Urothelium cell line (cell line): ENCODE data around the gene SMAP1.

Experiments
- DNase-seq: peaks from one replicate; pipeline ENCODE4 v3.0.0; 2011; ENCODE audit warnings: low spot score, mixed read lengths
- FAIRE-seq: peaks from 2 replicates; lab custom pipeline; 2011; peaks lifted over from hg19 to GRCh38; lab: Jason Lieb, UNC

The SMAP1 gene

GRCh38 chr6:70839286-70840266 lies 171.9 kb downstream of the SMAP1 start:
- DNase-seq (no peak), FAIRE-seq (no peak)

- DNase-seq (no peak), FAIRE-seq (no peak)
Observed at GRCh38 chr6:70841112-70841511, 173.4 kb downstream of the SMAP1 start.

GRCh38 chr6:70842541-70842940 lies 174.9 kb downstream of the SMAP1 start:
- DNase-seq (no peak), FAIRE-seq (no peak)

GRCh38 chr6:70843328-70843918 lies 175.7 kb downstream of the SMAP1 start:
- DNase-seq (no peak), FAIRE-seq (no peak)

- DNase-seq (no peak), FAIRE-seq (no peak)
Observed at GRCh38 chr6:70844301-70844700, 176.6 kb downstream of the SMAP1 start.

GRCh38 chr6:70846207-70846835 lies 178.6 kb downstream of the SMAP1 start:
- FAIRE-seq (no peak), DNase-seq (no peak)

GRCh38 chr6:70847106-70848084 lies 179.7 kb downstream of the SMAP1 start:
- FAIRE-seq, result no peak
- no peak for DNase-seq

GRCh38 chr6:70849348-70850069 lies 181.8 kb downstream of the SMAP1 start:
- DNase-seq, result no peak
- no peak for FAIRE-seq

GRCh38 chr6:70852667-70853246 lies 185.1 kb downstream of the SMAP1 start:
- FAIRE-seq (no peak), DNase-seq (no peak)

- no peak for DNase-seq
- FAIRE-seq, result no peak
Observed at GRCh38 chr6:70857387-70858077, 189.8 kb downstream of the SMAP1 start.

- DNase-seq, result no peak
- FAIRE-seq, result no peak
Observed at GRCh38 chr6:70860045-70860444, 192.4 kb downstream of the SMAP1 start.

- no peak for DNase-seq
- no peak for FAIRE-seq
Observed at GRCh38 chr6:70860920-70861319, 193.2 kb downstream of the SMAP1 start.

GRCh38 chr6:70863343-70863742 lies 195.7 kb downstream of the SMAP1 start:
- FAIRE-seq, result no peak
- DNase-seq, result no peak

GRCh38 chr6:70864401-70864800 lies 196.7 kb downstream of the SMAP1 start:
- no peak for DNase-seq
- FAIRE-seq, result no peak

GRCh38 chr6:70872469-70872868 lies 204.8 kb downstream of the SMAP1 start:
- FAIRE-seq (no peak), DNase-seq (no peak)

GRCh38 chr6:70874181-70874913 lies 206.7 kb downstream of the SMAP1 start:
- DNase-seq (no peak), FAIRE-seq (no peak)

- DNase-seq (no peak), FAIRE-seq (no peak)
Observed at GRCh38 chr6:70879496-70879895, 211.8 kb downstream of the SMAP1 start.
